Dendritic cell treated with granulocyte-macrophage colony-stimulating factor and Interleukin-4, amounts not matched to agents 40 ng/mL and 50 ng/mL, for 4 days (primary cell): ENCODE results near the gene NPBWR2.

Experiments
- H3K27ac Mint-ChIP-seq: one replicate; pipeline ENCODE4 v1.8.0; 2022; ENCODE audit warnings: mild to moderate bottlenecking, mixed read lengths
- H3K27me3 Mint-ChIP-seq: one replicate; pipeline ENCODE4 v1.8.0; 2022; ENCODE audit warnings: mild to moderate bottlenecking, mixed read lengths
- H3K36me3 Mint-ChIP-seq: one replicate; pipeline ENCODE4 v1.8.0; 2022; ENCODE audit warnings: low read depth, mixed read lengths
- H3K4me1 Mint-ChIP-seq: one replicate; pipeline ENCODE4 v1.8.0; 2022; ENCODE audit warnings: low read depth, mixed read lengths
- H3K4me3 Mint-ChIP-seq: one replicate; pipeline ENCODE4 v1.8.0; 2022; ENCODE audit warnings: mild to moderate bottlenecking, moderate library complexity, mixed read lengths
- H3K9me3 Mint-ChIP-seq: one replicate; pipeline ENCODE4 v1.8.0; 2022; ENCODE audit warnings: mixed read lengths
- intact Hi-C: fragments of 100-400 bp; cut with micrococcal nuclease; formaldehyde crosslinking; loops from one replicate; pipeline ENCODE4 v1.15.0; 2022

The NPBWR2 gene

DNA sequence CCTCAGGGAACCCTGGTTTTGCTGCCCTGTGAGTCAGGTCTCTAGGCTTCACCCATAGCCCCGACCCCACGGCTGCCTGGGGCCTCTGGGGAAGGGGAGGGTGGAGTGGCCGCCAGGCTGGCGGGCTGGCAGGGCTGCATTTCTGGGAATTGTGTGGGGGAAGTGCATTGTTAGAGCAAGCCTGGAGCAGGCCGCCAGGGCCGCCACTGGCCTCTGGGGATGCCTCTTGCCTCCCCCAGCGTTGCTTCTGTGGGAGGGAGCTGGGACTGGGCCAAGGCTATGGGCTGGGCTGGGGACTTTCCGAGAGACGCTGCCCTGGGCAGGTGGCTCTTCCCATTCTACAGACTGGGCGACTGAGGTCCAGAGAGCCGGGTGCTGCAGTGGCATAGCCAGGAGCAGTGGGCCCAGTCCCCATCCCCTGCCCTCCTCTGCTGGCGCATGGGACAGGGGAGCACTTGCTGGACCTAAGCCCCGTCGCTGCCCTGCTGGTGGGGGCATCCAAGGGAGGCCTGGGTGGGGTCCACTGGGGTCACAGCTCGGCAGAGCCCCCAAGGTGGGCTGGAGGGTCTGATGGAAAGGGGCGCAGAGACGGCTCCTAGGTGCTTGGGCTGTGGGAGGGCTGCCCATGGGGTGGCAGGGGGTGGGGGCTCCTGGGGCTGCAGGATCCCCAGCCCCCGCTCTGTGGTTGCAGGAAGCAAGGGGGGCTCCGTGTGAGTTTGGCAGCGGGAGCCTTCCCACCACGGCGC, 51.3 kb downstream of the NPBWR2 start:
- Mint-ChIP-seq H3K9me3 (no peaks in the 10 kb centered on the region), H3K27ac (no peak overlapping the region), H3K36me3 (no peaks in the 10 kb centered on the region), H3K4me1 (peaks cover 34% of the 10 kb centered on the region), H3K27me3 (peaks cover 81% of the 10 kb centered on the region), H3K4me3 (no peak overlapping the region)
- intact Hi-C loops, result no loop called here

DNA sequence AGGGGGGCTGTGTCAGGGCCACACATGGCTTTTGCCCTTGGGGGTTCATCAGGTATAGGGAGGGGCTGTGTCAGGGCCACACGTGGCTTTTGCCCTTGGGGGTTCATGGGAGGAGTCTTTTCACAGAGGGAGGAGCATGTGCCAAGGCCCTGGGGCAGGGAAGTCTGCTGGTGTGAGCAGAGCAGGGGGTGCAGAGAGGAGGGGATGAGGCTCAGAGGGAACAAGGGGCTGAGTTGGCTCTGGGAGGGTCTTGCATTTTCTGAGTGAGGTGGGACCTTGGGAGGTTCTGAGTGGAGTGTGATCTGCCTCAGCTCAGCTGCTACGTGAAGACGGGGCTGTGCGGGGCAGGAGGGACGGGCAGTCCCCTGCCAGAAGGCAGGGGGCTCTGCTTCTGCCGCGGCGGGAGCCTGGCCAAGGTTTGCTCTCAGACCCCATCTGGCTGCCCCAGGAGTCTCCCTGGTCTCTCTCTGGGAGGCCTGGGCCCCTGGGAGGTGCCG, 51.9 kb downstream of the NPBWR2 start:
- intact Hi-C loops, result no loop called here
- H3K9me3 Mint-ChIP-seq, result no peaks in the 10 kb centered on the region
- H3K4me1 Mint-ChIP-seq, result peaks cover 40% of the 10 kb centered on the region
- H3K4me3 Mint-ChIP-seq, result no peak overlapping the region
- H3K27me3 Mint-ChIP-seq, result peaks cover 87% of the 10 kb centered on the region
- no peaks in the 10 kb centered on the region for H3K36me3 Mint-ChIP-seq
- H3K27ac Mint-ChIP-seq, result no peak overlapping the region

DNA sequence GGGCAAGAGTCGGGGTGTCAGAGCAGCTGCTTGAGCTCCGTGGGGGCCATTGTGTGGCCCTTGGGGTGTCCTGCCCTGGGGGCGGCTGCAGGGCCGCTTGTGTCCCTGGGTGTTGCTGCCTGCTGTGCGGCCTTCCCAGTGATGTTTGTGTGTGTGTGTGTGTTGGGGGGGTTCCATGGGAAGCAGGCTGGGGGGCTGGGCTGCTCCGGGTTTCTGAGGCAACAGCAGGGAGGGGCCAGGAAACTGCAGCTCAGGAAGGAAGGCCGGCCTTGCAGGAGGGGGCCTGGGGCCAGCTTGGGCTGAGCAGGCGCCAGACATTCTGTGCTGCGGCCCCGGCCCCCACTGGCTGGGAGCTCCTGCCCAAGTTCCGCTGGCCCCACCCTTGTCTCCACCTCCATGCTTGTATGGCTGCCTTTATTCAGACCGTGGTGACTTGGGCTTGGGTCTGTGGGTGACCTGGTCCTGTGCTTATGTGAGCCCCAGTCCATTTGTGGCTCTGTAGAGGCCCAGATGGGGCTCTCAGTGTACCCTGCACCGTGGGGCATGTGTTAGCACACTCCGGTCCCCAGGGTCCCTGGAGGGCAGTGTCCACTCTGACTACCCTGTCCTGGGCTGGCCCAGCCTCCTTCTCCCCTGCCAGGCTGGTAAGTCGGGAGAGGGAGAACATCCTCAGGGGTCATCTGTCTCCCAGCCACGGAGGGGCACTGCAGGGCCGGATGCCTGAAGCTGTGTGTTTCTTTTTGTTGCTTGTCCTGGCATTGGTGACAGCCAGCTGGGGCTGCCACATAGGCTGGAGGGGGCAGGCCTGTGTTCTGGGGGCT, 53.3 kb downstream of the NPBWR2 start:
- intact Hi-C loops, result no loop called here
- Mint-ChIP-seq H3K9me3 (no peaks in the 10 kb centered on the region), H3K36me3 (no peaks in the 10 kb centered on the region), H3K4me3 (no peak overlapping the region), H3K27ac (no peak overlapping the region), H3K4me1 (peaks cover 41% of the 10 kb centered on the region), H3K27me3 (peaks cover 86% of the 10 kb centered on the region)
